Measurements from ENCODE around the gene BCAP31.
"Not testable (repeated sequence)": the region's sequence is repeated elsewhere in the genome, so short reads cannot be mapped to it uniquely, and the experiment has no call there.

DNA sequence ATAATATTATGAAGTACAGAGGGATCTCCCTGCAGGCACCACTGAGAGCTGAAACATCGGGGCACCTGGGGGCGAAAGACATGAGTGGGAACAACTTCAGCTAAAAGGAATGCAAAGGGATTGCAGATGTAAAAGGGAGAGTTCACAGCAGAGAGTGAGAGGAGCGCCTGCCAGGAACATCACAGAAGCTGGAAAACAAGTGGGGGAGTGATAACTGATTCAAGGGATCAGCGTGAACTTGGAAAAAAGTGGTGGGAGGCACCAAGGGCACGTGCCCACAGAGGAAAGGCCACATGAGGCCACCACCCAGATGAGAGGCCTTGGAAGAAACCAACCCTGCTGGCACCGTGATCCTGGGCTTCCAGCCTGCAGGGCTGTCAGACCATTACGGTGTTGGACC is 24.8 kb upstream of the BCAP31 start:
- TF ChIP-seq EP300, POLR2A (IDR thresholded peaks at IDR 0.05): not testable (repeated sequence)
- TF ChIP-seq, protein P1, sequence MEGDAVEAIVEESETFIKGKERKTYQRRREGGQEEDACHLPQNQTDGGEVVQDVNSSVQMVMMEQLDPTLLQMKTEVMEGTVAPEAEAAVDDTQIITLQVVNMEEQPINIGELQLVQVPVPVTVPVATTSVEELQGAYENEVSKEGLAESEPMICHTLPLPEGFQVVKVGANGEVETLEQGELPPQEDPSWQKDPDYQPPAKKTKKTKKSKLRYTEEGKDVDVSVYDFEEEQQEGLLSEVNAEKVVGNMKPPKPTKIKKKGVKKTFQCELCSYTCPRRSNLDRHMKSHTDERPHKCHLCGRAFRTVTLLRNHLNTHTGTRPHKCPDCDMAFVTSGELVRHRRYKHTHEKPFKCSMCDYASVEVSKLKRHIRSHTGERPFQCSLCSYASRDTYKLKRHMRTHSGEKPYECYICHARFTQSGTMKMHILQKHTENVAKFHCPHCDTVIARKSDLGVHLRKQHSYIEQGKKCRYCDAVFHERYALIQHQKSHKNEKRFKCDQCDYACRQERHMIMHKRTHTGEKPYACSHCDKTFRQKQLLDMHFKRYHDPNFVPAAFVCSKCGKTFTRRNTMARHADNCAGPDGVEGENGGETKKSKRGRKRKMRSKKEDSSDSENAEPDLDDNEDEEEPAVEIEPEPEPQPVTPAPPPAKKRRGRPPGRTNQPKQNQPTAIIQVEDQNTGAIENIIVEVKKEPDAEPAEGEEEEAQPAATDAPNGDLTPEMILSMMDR (IDR thresholded peaks at IDR 0.05): not testable (repeated sequence)

All from ovary (tissue), 3 donors.